Right ventricle myocardium inferior (tissue), 1 donor: ENCODE measurements around the gene ZFHX3. TPM values are rescaled to one million over a fixed set of nuclear protein-coding genes. Genes with fewer than 3 reads are reported as not detected.

ENCODE experiments used
- ATAC-seq: fragments of 200-7000 bp; cut with Tn5 transposase; one replicate; pipeline ENCODE4 v1.9.1; 2020; ENCODE audit warnings: mild to moderate bottlenecking, moderate library complexity
- DNase-seq: peaks from one replicate; pipeline ENCODE4 v3.0.0; 2021; ENCODE audit errors: missing footprints
- intact Hi-C: fragments of 100-400 bp; cut with DNase I; formaldehyde crosslinking; loops from one replicate; pipeline ENCODE4 v1.11.0; 2022
- total RNA-seq: library from RNA; stranded (reverse); fragmentation: NEBNext Ultra II Directional; extraction: Animal tissue kit (Norgen Biotek cat#: 25700); gene quantifications from one replicate; pipeline ENCODE4 v1.2.1, GENCODE V29; 2021
- donor health status: DM: no; HTN: yes; CAD: no; lungs with severe emphysema.

The ZFHX3 gene
- total RNA-seq, 1 donor from 2014 or later, result 8.4 TPM

GRCh38 chr16:72970656-72971055, 77.3 kb downstream of the ZFHX3 start:
- intact Hi-C loops, result no loop called here

GRCh38 chr16:72969812-72970211, 78.1 kb downstream of the ZFHX3 start:
- no peak for ATAC-seq
- intact Hi-C loops, result no loop called here

More at GRCh38 chr16:72970656-72971055, 77.3 kb downstream of the ZFHX3 start:
- DNase-seq, result no peak
- no peak for ATAC-seq

GRCh38 chr16:72969146-72969545, 78.8 kb downstream of the ZFHX3 start:
- intact Hi-C loops, result no loop called here
- ATAC-seq (peak; percentile 53), DNase-seq (no peak)

More at GRCh38 chr16:72969812-72970211, 78.1 kb downstream of the ZFHX3 start:
- no peak for DNase-seq

GRCh38 chr16:72967941-72968340, 80.0 kb downstream of the ZFHX3 start:
- no peak for DNase-seq
- intact Hi-C loops, result no loop called here
- no peak for ATAC-seq

GRCh38 chr16:72963533-72964315, 84.2 kb downstream of the ZFHX3 start:
- ATAC-seq, result no peak
- DNase-seq, result no peak
- intact Hi-C loops, result no loop called here

- intact Hi-C loops, result no loop called here
- DNase-seq, result no peak
- no peak for ATAC-seq
Observed at GRCh38 chr16:72962347-72962746, 85.6 kb downstream of the ZFHX3 start.

- DNase-seq (no peak), ATAC-seq (no peak)
- intact Hi-C loops, result no loop called here
Observed at GRCh38 chr16:72961863-72962262, 86.1 kb downstream of the ZFHX3 start.

- DNase-seq (no peak), ATAC-seq (no peak)
- intact Hi-C loops, result no loop called here
Observed at GRCh38 chr16:72961115-72961832, 86.7 kb downstream of the ZFHX3 start.

GRCh38 chr16:72960101-72960500, 87.8 kb downstream of the ZFHX3 start:
- ATAC-seq, result no peak
- DNase-seq, result no peak
- intact Hi-C loops, result no loop called here

- DNase-seq, result no peak
- intact Hi-C loops, result no loop called here
- peak; percentile 13 for ATAC-seq
Observed at GRCh38 chr16:72959301-72959996, 88.5 kb downstream of the ZFHX3 start.

- ATAC-seq (no peak), DNase-seq (no peak)
- intact Hi-C loops, result no loop called here
Observed at GRCh38 chr16:72958522-72959076, 89.3 kb downstream of the ZFHX3 start.

GRCh38 chr16:72957303-72958277, 90.3 kb downstream of the ZFHX3 start:
- no peak for DNase-seq
- intact Hi-C loops, result no loop called here
- no peak for ATAC-seq

GRCh38 chr16:72956124-72957064, 91.5 kb downstream of the ZFHX3 start:
- no peak for DNase-seq
- no peak for ATAC-seq
- intact Hi-C loops, result no loop called here

- intact Hi-C loops, result no loop called here
- DNase-seq (no peak), ATAC-seq (peak; percentile 31)
Observed at GRCh38 chr16:72952811-72953271, 95.1 kb downstream of the ZFHX3 start.

- intact Hi-C loops, result no loop called here
- DNase-seq (no peak), ATAC-seq (peak; percentile 25)
Observed at GRCh38 chr16:72952404-72952803, 95.5 kb downstream of the ZFHX3 start.

GRCh38 chr16:72951916-72952315, 96.0 kb downstream of the ZFHX3 start:
- intact Hi-C loops, result no loop called here
- ATAC-seq, result no peak
- DNase-seq, result no peak

GRCh38 chr16:72950669-72951068, 97.3 kb downstream of the ZFHX3 start:
- intact Hi-C loops, result no loop called here
- DNase-seq (no peak), ATAC-seq (no peak)
